C4-2B (cell line): ENCODE results near the gene TRAPPC10.

ENCODE experiments used
- H3K27ac ChIP-seq: fragments of 450-650 bp; 2 replicates; pipeline ENCODE4 v1.5.1; 2017
- ZFX ChIP-seq: fragments of 450-650 bp; IDR thresholded peaks from 2 replicates; pipeline ENCODE4 v1.6.1; 2017
- TF ChIP-seq, protein P1 (sequence below): fragments of 450-650 bp; conservative IDR thresholded peaks from 2 replicates; pipeline ENCODE4 v1.5.1; 2017; ENCODE audit warnings: mild to moderate bottlenecking

The TRAPPC10 gene

DNA sequence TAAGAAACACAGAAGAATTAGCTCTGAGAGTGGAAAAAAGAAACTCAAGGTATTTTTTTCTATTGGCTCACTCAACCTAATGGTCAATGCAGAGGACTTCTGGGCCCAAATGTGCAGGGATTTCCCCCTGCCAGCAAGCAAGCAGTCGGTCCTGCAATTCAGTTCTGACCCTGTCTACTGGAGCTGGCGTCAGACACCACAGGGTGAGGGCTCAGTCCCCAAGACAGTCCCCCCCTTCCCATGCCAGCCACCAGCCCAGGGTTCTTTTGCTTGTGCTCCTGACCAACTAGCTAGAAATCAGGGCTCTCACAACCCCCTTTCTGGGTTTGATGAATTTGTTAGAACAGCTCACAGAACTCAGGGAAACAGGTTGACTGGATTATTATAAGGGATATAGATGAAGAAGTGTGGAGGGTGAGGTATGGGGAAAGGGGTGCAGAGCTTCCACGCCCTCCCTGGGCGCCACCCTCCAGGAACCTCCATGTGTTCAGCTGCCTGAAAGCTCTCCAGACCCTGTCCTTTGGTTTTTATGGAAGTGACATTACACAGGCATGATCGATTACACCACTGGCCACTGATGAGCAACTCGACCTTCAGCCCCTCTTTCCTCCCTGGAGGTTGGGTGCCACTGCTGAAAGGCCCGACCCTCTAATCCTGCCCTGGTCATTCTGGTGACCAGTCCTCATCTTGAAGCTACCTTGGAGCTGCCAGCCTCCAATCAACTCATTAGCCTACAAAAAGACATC is 72.6 kb downstream of the TRAPPC10 start:
- H3K27ac ChIP-seq = no peak overlapping the region
- TF ChIP-seq, protein P1, sequence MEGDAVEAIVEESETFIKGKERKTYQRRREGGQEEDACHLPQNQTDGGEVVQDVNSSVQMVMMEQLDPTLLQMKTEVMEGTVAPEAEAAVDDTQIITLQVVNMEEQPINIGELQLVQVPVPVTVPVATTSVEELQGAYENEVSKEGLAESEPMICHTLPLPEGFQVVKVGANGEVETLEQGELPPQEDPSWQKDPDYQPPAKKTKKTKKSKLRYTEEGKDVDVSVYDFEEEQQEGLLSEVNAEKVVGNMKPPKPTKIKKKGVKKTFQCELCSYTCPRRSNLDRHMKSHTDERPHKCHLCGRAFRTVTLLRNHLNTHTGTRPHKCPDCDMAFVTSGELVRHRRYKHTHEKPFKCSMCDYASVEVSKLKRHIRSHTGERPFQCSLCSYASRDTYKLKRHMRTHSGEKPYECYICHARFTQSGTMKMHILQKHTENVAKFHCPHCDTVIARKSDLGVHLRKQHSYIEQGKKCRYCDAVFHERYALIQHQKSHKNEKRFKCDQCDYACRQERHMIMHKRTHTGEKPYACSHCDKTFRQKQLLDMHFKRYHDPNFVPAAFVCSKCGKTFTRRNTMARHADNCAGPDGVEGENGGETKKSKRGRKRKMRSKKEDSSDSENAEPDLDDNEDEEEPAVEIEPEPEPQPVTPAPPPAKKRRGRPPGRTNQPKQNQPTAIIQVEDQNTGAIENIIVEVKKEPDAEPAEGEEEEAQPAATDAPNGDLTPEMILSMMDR = no peak
- no peak for TF ChIP-seq ZFX

GRCh38 chr21:44085491-44086321 is 73.6 kb downstream of the TRAPPC10 start:
- TF ChIP-seq, protein P1 = no peak
- TF ChIP-seq ZFX = no peak
- H3K27ac ChIP-seq = no peak overlapping the region

DNA sequence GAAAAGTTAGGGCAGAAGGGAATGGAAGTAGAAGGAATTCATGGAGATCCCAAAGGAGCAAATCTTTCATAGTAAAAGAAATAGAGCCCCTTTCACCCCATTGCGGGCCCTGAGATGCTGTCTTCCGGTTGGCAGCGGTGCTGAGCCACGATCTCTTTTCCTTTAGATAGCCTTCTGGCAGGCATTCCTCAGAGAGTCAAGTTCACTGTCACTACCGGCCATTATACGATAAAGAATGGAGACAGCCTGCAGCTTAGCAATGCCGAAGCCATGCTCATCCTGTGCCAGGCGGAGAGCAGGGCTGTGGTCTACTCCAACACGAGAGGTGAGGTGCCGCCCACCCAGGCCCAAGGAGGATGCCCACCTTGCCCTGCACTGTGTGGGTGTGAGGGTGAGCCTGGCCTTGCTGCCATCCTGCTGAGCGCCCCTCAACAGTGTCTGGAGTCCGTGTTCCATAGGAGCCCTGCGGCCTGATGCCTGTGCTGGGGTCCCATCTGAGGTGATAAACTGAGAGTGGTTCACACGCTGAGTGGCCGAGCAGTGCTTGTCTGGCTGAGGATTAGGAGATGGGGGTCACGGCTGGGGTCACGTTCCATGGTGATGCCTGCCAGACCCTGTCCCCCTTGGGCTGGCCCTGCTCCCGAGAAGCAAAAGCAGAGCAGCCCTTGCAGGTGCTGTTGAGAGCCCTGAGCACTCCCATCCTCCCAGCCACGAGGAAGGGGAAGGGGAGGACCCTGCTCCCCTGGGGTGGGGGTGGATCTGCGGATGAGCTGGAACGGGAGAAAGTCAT is 74.7 kb downstream of the TRAPPC10 start:
- H3K27ac ChIP-seq = no peak overlapping the region
- TF ChIP-seq, protein P1 = no peak
- no peak for TF ChIP-seq ZFX

- no peak for TF ChIP-seq ZFX
- TF ChIP-seq, protein P1 = no peak
- no peak overlapping the region for H3K27ac ChIP-seq
These were observed 75.6 kb downstream of the TRAPPC10 start for GRCh38 chr21:44087426-44088400.

GRCh38 chr21:44088401-44088780 is 76.3 kb downstream of the TRAPPC10 start:
- TF ChIP-seq, protein P1 = no peak
- no peak for TF ChIP-seq ZFX
- H3K27ac ChIP-seq = no peak overlapping the region

DNA sequence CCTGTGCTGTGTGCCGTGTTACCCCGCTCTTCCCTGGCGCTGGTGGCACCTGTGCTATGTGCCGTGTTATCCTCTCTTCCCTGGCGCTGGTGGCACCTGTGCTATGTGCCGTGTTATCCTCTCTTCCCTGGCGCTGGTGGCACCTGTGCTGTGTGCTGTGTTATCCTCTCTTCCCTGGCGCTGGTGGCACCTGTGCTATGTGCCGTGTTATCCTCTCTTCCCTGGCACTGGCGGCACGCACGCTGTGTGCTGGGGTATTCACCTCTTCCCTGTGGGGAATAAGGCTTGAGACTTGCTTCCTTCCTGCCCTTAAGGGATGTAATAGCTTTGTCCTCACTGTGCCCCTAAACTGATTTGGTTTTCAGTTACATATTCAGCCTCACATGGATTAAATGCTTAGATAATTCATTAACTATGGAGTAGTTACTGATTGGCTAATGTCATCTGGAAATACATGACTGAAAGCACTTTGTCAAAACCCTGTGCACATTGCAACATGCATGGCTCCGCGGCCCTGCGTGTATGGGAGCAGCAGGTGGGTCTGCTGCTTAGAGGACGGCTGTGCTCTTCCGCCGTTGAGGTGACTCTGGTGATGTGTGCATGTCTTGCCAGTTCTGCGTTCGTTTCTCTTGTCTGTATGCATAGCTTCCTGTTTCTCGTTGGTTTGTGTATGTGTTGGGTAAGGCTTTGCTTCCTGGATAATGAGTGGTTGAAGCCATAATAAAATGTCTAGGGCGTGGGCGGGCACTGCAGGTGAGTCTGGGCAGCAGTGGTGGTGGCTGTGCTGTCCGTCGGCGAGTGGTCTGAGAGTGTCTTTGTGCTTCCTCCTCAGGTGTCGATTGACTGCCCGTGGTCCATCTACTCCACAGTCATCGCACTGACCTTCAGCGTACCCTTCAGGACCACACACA is 77.1 kb downstream of the TRAPPC10 start:
- no peak overlapping the region for H3K27ac ChIP-seq
- TF ChIP-seq, protein P1 = no peak
- no peak for TF ChIP-seq ZFX
